Measurements from ENCODE around the gene ZBTB7C.

DNA sequence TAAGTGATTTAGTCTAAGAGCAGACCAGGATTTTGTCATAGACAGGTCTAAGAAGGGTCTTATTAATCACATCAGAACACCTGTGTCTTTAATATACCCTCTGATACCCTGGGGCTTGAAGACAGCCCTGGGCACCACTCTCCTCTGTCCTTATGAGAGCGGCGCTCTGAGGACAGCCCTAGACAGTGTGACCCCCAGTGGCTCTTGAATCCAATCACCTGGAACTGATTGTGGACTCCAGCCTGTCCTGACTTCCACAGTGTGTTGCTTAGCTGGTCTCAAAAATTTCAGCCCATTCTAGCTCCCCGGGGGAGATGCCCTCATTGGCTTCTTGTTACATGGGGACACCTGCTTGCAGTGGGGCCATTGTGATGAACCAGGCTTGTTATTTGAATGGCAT, 282.9 kb downstream of the ZBTB7C start:
- TF ChIP-seq, protein P1, sequence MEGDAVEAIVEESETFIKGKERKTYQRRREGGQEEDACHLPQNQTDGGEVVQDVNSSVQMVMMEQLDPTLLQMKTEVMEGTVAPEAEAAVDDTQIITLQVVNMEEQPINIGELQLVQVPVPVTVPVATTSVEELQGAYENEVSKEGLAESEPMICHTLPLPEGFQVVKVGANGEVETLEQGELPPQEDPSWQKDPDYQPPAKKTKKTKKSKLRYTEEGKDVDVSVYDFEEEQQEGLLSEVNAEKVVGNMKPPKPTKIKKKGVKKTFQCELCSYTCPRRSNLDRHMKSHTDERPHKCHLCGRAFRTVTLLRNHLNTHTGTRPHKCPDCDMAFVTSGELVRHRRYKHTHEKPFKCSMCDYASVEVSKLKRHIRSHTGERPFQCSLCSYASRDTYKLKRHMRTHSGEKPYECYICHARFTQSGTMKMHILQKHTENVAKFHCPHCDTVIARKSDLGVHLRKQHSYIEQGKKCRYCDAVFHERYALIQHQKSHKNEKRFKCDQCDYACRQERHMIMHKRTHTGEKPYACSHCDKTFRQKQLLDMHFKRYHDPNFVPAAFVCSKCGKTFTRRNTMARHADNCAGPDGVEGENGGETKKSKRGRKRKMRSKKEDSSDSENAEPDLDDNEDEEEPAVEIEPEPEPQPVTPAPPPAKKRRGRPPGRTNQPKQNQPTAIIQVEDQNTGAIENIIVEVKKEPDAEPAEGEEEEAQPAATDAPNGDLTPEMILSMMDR (IDR thresholded peaks at IDR 0.05): no peak
- no peak for TF ChIP-seq POLR2A (IDR thresholded peaks at IDR 0.05)
